Suprapubic skin (tissue), 4 donors: ENCODE measurements around the gene TRPM2.

Source experiments
- POLR2A ChIP-seq, 2 donors: fragments of 450-650 bp; IDR thresholded peaks; one replicate each; pipeline ENCODE4 v1.6.1; 2017; ENCODE audit warnings: antibody characterized with exemption in 2 of 2, mild to moderate bottlenecking in 2 of 2, moderate library complexity in 2 of 2
- POLR2AphosphoS5 ChIP-seq, 3 donors: sonication (generic); formaldehyde crosslinking; IDR thresholded peaks; one replicate each; pipeline ENCODE4 v1.6.1; 2017; ENCODE audit warnings: antibody characterized with exemption in 3 of 3
- TF ChIP-seq, protein P1 (sequence below), 2 donors: fragments of 200-600 bp in 1 of 2; fragments of 450-650 bp in 1 of 2; sonication (generic) in 1 of 2; IDR thresholded peaks; one replicate each; pipeline ENCODE4 v1.5.1; 2016 to 2019; ENCODE audit warnings: antibody characterized with exemption in 2 of 2, mild to moderate bottlenecking in 1 of 2, moderate library complexity in 1 of 2

- TF ChIP-seq, protein P1, sequence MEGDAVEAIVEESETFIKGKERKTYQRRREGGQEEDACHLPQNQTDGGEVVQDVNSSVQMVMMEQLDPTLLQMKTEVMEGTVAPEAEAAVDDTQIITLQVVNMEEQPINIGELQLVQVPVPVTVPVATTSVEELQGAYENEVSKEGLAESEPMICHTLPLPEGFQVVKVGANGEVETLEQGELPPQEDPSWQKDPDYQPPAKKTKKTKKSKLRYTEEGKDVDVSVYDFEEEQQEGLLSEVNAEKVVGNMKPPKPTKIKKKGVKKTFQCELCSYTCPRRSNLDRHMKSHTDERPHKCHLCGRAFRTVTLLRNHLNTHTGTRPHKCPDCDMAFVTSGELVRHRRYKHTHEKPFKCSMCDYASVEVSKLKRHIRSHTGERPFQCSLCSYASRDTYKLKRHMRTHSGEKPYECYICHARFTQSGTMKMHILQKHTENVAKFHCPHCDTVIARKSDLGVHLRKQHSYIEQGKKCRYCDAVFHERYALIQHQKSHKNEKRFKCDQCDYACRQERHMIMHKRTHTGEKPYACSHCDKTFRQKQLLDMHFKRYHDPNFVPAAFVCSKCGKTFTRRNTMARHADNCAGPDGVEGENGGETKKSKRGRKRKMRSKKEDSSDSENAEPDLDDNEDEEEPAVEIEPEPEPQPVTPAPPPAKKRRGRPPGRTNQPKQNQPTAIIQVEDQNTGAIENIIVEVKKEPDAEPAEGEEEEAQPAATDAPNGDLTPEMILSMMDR (IDR thresholded peaks at IDR 0.05), result no peak
- TF ChIP-seq POLR2A (IDR thresholded peaks at IDR 0.05) (no peak), POLR2AphosphoS5 (IDR thresholded peaks at IDR 0.05) (no peak)
Measured at GRCh38 chr21:44425895-44426662, 72.7 kb downstream of the TRPM2 start.
